GM21737 (cell line): ENCODE data around the gene SRP68.
"Not testable (repeated sequence)": the region's sequence is repeated elsewhere in the genome, so short reads cannot be mapped to it uniquely, and the experiment has no call there.

Experiments
- ATAC-seq: cut with Tn5 transposase; IDR thresholded peaks from one replicate; pipeline ENCODE4 v1.9.1; 2021; ENCODE audit warnings: mild to moderate bottlenecking, moderate library complexity; ENCODE audit not compliant: unreplicated experiment

SRP68 gene

GRCh38 chr17:76077584-76078110 is 5.3 kb upstream of the SRP68 start:
- no peak for ATAC-seq

GRCh38 chr17:76076765-76077583 is 4.7 kb upstream of the SRP68 start:
- no peak for ATAC-seq

DNA sequence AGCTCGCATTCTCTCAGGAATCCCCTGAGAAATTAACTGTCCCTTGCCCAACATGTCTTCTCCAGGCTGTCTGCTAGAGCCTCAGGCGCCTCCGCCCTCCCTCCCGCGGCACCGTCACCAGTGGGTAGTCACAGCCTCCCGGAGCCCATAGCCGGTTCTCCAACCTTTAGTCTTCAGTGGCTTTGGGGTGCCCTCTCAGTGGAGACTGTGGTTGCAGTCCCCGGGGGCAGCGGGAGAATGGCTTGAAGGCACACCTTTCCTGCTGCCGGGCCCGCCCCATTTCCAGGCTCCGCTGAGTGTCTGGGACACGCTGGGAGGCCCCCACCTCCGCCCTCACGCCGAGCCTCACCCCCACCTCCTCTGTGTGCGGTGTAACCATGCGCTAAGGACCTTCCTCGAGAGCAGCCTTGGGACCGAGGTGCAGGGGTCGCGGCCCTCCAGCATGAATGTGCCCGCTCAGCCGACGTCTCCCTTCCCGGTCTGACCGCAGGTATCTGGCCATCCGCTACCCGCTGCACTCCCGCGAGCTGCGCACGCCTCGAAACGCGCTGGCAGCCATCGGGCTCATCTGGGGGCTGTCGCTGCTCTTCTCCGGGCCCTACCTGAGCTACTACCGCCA is 3.9 kb upstream of the SRP68 start:
- ATAC-seq: no peak

- ATAC-seq: no peak
Measured at GRCh38 chr17:76075364-76076145, 3.2 kb upstream of the SRP68 start.

DNA sequence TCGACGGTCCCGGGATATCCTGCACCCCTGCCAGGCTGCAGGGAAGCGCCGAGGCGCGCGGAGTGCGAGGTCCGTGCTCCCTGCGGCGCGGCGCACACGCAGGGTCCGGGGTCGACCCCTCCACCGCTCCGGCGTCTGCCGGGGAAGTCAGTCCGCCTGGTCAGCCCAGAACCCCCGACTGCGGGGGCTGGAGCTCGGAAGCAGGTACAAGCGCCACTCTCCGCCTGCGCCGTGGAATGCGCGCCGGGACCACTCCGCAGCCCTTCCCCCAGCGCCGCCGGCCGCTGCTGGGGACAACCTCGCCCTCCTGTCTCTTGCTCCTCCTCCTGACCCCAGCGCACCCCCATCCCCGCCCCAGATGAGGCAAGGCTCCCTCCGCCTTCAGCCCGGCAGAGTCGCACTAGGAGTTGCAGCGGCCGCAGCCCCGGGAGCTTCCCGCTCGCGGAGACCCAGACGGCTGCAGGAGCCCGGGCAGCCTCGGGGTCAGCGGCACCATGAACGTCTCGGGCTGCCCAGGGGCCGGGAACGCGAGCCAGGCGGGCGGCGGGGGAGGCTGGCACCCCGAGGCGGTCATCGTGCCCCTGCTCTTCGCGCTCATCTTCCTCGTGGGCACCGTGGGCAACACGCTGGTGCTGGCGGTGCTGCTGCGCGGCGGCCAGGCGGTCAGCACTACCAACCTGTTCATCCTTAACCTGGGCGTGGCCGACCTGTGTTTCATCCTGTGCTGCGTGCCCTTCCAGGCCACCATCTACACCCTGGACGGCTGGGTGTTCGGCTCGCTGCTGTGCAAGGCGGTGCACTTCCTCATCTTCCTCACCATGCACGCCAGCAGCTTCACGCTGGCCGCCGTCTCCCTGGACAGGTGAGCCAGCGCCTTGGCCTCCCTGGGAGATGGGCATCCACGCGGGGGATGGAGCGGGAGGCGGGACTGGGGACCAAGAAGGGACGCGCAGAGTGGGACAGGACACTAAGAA is 2.4 kb upstream of the SRP68 start, which contains the start of gene GALR2:
Gene GALR2 (plus strand): TSS at position 392 of the 974 bp plus-strand sequence. CDS start 103 bp downstream, at position 495.
- ATAC-seq: no peak

GRCh38 chr17:76071531-76072147 is 678 bp downstream of the SRP68 start:
- no peak for ATAC-seq

GRCh38 chr17:76065775-76066174 is 6.5 kb downstream of the SRP68 start:
- ATAC-seq: no peak

GRCh38 chr17:76063875-76064546 is 8.3 kb downstream of the SRP68 start:
- no peak for ATAC-seq

- ATAC-seq: not testable (repeated sequence)
Measured at GRCh38 chr17:76058264-76058663, 14.1 kb downstream of the SRP68 start.

- ATAC-seq: no peak
Measured at GRCh38 chr17:76056882-76057281, 15.4 kb downstream of the SRP68 start.

- no peak for ATAC-seq
Measured at GRCh38 chr17:76054112-76054476, 18.2 kb downstream of the SRP68 start.

- no peak for ATAC-seq
Measured at GRCh38 chr17:76053246-76054111, 18.8 kb downstream of the SRP68 start.

DNA sequence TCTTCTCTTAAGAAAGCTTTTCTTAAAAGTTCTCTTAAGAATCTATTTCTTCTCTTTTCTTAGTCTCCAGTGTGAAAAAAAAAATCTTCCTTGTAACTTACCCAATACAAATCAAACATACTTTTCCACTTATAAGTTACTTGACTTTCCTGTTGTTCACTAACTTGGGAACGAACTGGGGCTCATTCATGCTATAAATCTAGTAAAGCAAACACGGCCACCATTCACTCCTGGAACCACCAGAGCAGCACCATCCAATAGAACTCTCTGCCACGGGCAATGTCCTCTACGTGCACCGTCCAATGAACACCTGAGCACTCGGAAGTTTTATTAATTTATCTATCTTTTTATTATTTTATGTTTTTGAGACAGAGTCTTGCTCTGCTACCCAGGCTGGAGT is 20.8 kb downstream of the SRP68 start:
- ATAC-seq: no peak

- ATAC-seq: no peak
Measured at GRCh38 chr17:76050538-76051467, 21.5 kb downstream of the SRP68 start.

DNA sequence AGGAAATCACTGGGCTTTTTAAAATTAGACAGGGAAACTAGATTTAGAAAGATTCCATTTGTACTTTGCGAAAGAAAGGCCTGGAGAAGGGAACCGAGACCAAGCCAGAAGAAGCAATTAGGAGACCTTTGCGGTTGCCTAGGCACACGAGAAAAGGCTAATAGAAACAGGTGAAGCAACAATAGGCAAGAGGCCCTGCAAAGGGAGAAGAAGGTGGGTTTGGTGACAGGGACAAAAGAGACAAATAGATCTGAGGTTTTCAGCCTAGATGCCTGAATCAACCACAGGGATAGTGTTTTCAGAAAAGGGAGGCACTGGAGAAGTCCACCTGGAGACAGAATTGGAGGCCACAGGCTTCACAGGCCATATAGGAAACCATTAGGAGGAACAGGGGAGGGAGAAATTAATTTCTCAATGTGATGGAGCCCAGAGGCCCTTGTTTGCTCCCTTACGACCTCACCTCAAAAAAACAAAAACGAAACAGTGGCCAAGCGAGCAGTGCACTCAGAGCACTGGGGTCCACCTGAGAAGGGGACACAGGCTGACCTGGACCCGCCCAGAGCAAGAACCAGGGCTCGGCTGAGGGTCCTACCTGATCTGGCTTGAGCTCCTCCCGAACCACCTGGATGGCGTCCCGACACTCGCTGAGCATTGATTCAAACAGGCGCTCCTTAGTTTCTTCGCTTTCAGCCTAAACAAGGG is 22.3 kb downstream of the SRP68 start:
- ATAC-seq: no peak

- ATAC-seq: no peak
Measured at GRCh38 chr17:76049239-76049638, 23.1 kb downstream of the SRP68 start.

DNA sequence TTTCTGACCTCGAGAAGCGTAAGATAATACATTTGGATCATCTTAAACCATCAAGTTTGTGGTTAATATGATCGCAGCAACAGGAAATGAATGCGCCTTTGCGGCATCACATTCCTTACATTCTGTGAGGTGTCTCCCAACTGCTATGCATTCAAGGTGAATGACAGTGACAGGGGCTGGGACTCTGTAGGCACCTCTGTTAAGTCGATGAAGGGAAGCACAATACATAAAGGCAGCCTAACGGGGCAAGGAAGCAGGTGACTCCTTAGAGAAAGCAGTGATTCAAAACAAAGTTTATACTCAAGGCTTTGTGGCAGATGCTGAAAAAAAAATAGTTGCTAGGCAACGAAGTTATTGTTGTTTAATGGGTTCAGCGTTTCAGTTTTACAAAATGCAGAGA is 23.6 kb downstream of the SRP68 start:
- no peak for ATAC-seq
